NCI-H2029 (cell line): ENCODE measurements around the gene IL11RA.

Experiments
- DNase-seq: peaks from one replicate; lab custom pipeline; 2025; lab: John Stamatoyannopoulos, UW

The IL11RA gene

DNA sequence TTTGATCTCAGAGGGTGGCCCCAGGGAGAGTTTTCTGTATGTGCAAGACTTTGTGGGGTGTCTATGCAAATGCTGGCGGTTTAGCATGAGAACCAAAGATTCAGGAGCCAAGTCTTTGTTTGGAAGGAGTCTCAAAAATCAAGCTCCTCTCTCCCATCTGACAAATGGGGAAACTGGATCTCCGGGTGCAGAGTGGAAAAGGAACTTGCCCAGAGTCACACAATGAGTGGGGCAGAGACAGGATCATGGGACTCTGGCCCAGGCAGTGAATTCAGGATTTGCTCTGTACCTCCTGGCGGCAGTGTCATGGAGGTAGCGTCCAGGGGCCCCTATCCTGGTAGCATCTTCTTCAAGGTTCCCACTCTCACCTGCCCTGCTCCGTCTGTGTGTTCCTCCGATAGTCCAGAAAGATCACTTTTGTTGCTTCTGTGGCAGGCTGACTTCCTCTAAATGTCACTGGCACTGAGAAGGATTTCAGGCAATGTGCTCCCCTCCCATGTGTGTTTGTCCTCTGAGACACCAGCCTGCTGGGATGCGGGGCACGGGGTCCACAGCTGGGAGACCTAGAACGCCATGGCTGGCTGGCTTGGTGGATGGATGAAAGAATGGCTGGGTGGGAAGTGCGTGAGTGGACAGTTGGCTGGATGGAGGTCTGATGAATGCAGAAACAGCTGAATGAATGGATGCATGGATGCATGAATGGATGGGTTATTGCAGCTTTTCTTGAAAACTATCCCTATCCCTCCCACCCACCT lies 35.5 kb downstream of the IL11RA start:
- no peak for DNase-seq

DNA sequence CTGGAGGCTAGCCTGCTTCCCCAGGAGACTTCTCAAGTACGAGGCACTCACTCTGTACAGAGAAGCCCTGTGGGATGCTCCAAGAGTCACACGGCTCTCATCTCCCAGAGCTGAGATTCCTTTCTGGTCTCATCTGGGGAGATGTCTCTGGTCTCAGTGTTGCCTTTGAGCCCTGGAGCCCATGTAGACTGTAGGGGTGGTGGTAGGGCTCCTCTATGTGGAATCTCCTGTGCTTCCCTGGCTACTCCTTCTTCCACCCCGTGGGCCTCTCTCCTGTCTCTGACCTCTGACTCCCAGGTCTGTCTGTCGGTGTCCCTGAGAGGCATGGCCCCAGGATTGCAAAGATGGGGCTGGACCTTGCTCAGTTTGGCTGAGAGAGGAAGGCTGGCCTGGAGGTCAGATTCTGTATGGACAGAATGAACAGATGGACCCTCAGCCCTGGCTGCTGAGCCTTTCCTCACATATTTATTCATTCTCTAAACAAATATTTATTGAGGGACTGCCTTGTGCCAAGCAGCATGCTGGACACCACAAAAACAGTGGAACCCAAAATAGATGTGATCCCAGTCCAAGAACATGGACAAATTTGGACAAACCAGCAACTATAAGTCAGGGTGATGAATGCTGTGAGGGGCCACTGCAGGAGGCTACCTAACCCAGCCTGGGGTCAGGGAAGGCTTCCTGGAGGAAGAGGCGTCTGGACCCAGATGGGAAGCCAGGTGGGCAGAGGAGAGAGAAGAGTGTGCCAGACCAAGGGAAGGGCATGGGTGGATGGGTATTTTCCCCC lies 36.5 kb downstream of the IL11RA start:
- no peak for DNase-seq

GRCh38 chr9:34689116-34689470 lies 37.1 kb downstream of the IL11RA start:
- peak; percentile 45 for DNase-seq

- DNase-seq: no peak
Observed at GRCh38 chr9:34689512-34689911, 37.5 kb downstream of the IL11RA start.

DNA sequence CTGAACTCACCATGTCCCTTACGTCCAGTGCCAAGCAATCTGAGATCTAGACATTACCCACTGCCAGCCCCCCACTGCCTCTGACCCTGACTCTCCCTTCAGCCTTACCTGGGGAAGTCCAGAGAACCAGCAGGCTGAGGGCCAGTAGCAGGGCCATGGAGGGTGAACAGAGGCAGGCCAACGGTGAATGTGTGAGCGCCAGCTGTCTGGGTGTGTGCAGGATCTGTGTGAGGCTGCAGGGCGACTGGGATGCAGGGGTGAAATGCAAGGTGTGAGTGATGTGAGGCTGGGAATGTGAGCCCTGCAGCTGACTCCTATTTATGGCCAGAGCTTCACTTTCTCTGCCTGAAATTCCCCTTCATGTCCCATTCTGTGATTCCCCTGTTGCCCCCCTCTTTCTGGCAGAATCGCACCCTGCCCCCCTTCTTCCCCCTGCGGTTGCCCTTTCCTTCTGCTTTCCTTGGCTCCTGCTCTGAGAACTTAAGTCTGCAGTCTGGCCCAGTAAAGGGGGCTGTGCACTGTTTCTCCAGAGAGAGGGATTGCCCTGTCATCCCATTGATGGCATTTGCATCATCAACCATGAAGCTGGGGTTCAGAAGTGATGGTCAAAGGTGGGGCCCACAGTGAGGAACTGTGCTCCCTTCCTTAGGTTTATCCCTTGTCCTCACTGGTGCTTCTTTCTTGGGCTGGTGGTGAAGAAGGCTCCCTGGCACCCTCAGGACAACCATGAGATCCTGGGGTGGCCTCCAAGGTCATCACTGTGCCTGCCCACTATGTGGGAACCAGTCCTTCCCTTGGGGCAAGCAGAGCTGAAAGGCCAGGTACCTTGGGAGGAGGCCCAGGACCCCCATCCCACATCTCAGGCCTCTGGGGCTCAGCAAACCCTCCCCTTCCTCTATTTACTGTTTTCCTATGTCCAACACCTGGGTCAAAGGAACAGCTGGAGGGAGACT lies 39.3 kb downstream of the IL11RA start, which contains the start of gene CCL19:
TSS of gene CCL19 (minus strand) at position 294 of the 953 bp plus-strand sequence. CDS start at position 157, 137 bp downstream.
- no peak for DNase-seq

DNA sequence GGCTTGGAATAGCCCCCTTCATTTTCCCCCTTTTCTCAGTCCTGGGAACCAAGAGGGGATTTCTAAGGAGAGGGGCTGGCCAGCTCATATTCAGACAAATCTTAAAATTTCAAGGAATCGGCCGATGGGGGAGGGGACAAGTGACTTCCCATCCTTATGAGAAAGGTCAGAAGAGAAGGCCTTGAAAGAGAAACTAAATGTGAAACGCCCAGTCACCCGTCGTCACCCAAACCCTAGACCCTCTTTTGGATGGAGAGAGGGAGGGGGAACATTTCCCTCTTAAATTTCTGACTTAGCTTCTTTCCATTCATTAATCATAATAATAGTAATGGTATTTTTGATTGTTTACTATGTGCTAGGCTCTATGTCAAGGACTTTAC lies 39.9 kb downstream of the IL11RA start:
- DNase-seq: no peak

DNA sequence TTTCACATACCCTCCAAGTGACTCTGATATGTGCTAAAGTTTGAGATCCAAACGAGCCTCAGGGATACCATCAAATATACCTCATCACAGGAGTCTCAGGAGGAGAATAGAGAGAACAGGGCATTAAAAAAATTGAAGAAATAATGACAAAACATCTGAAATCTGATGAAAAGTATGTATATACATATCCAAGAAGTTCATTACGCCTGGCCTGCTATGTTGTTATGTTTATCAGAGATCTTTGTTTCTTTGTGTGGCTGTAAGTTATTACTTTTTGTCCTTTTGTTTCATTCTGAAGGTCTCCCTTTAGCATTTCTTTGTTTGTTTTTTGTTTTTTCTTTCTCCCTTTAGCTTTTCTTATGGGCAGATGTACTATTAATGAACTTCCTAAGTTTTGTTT lies 41.6 kb downstream of the IL11RA start:
- DNase-seq: no peak

- no peak for DNase-seq
Observed at GRCh38 chr9:34694811-34695210, 42.8 kb downstream of the IL11RA start.

GRCh38 chr9:34701023-34701768 lies 49.2 kb downstream of the IL11RA start:
- DNase-seq: peak; percentile 72

- peak; percentile 72 for DNase-seq
Observed at GRCh38 chr9:34701769-34702736, 50.1 kb downstream of the IL11RA start.

DNA sequence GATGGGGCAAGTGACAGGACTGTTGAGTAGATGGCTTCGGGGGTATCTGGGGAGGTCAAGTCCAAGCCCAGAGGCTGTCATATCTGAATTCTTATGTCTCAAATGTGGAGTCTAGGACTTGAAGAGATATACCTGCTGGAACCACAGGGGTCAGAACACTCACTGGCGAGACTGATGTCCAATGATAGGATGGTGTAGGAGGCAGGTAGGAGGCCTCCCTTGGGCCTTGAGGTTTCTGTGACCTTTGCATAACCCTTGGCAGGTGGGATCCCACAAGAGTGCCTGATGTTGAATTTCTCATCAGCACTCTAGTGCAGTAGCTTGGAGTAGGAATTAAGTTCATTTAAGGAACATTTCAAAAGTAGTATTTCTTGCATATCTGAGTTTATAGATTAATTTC lies 55.1 kb downstream of the IL11RA start:
- DNase-seq: no peak

DNA sequence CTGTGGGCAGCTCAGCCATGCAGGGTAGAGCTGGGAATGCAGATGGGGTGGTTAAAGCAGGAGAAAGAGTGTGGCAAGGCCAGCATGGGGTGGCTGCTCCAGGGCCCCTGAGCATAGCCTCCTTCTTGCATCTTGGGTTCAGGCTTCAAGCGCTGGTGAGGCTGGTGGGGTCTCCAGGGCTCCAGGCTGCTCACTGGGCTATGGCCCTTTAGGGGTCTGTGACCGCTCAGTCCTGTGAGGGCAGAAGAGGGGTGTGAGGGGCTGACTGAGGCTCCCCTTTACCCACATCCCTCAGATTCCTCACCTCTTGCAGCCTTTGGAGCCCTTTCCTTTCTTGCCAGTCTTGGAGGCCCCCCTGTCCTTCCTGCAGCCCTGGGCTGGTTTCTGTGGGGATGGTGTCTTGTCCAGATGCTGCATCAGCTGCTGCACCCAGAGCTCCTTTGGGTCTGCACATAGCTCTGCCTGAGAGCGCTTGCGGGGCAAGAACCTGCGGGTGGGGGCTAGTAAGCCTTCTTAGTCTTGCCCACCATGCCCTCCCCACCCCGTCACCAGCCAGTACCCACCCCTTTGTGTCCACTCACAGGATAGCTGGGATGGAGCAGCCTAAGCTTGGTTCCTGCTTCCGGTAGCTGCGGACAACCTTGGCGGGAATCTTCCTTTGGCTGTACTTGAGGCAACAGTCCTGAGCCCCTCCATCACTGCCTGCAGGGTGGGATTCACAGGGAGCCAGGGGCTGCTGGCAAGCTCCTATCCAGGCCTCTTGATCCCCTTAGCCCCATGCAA lies 57.4 kb downstream of the IL11RA start:
- no peak for DNase-seq

DNA sequence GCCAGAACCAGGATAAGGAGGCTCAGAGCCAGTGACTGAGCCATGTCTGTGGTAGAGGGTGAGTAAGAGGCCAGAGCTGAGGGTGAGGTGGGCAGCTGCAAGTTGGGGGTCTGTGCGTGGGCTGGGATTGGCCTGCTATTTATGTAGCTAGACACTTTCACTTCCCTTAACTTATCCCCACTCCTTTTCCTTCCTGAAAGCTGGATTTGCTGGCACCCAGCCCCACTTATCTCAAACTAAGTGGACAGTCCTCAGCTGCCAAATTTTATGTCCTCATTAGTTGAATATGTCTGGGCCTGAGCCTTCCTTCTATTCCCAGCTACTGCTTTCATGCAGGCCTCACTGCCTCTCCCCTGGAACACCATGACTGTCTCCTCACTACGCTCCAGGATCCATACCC lies 58.0 kb downstream of the IL11RA start, which contains the start of gene CCL21:
TSS of gene CCL21 (minus strand) at position 114 of the 400 bp plus-strand sequence. CDS start at position 44, 70 bp downstream.
- peak; percentile 4 for DNase-seq
